CD4-positive, alpha-beta T cell (primary cell): Measurements from ENCODE around the gene FAM13C. TPM values are rescaled to one million over a fixed set of nuclear protein-coding genes. Genes with fewer than 3 reads are reported as not detected.

ENCODE experiments used
- ATAC-seq: fragments of 200-7000 bp; cut with Tn5 transposase; one replicate; pipeline ENCODE4 v1.10.0; 2022; ENCODE audit warnings: mild to moderate bottlenecking; ENCODE audit not compliant: poor library complexity
- CTCF ChIA-PET: fragments of 350-600 bp; sonication (Branson Sonifier 250); formaldehyde crosslinking; loops from one replicate; lab custom pipeline; 2021; ENCODE audit warnings: antibody characterized with exemption, inconsistent platforms; lab: Charles Lee
- POLR2A ChIA-PET: fragments of 350-600 bp; sonication (Branson Sonifier 250); formaldehyde crosslinking; loops from one replicate; lab custom pipeline; 2021; ENCODE audit warnings: antibody characterized with exemption, inconsistent platforms; lab: Charles Lee
- DNase-seq, 14 experiments: peaks; one replicate each; pipeline ENCODE4 v3.0.0-alpha.2; 2013 to 2020; ENCODE audit warnings: mixed read lengths in 2 of 14
- H3K27ac ChIP-seq, 2 donors: one replicate each; pipeline versions ENCODE4 v1.5.1 to v1.7.0; 2013; ENCODE audit warnings: low read length in 2 of 2, low read depth in 1 of 2, mild to moderate bottlenecking in 1 of 2
- H3K27me3 ChIP-seq, 2 experiments: 1 replicate in 1 of 2; 2 replicates in 1 of 2; pipeline versions ENCODE4 v1.6.1 to v1.7.0; 2013; ENCODE audit warnings: low read length in 2 of 2, control low read depth in 1 of 2, mild to moderate bottlenecking in 1 of 2, moderate library complexity in 1 of 2; ENCODE audit not compliant: insufficient read depth in 2 of 2, control insufficient read depth in 1 of 2
- H3K36me3 ChIP-seq: one replicate; pipeline ENCODE4 v1.6.1; 2013; ENCODE audit warnings: low read length, control low read depth; ENCODE audit not compliant: insufficient read depth
- H3K4me1 ChIP-seq: one replicate; pipeline ENCODE4 v1.6.1; 2013; ENCODE audit warnings: low read length, control low read depth; ENCODE audit not compliant: insufficient read depth
- H3K4me3 ChIP-seq: one replicate; pipeline ENCODE4 v1.5.1; 2013; ENCODE audit warnings: mild to moderate bottlenecking, low read length, moderate library complexity
- H3K9me3 ChIP-seq, 2 experiments: 1 replicate in 1 of 2; 2 replicates in 1 of 2; pipeline versions ENCODE4 v1.6.1 to v1.7.0; 2013; ENCODE audit warnings: low read length in 2 of 2, mild to moderate bottlenecking in 2 of 2, control low read depth in 1 of 2, moderate library complexity in 1 of 2; ENCODE audit not compliant: control insufficient read depth in 1 of 2, insufficient read depth in 1 of 2
- H3K27ac Mint-ChIP-seq: one replicate; pipeline ENCODE4 v1.8.0; 2020; ENCODE audit warnings: mixed read lengths
- H3K27me3 Mint-ChIP-seq: one replicate; pipeline ENCODE4 v1.8.0; 2021; ENCODE audit warnings: mixed read lengths
- H3K36me3 Mint-ChIP-seq: one replicate; pipeline ENCODE4 v1.8.0; 2021; ENCODE audit warnings: low read depth, mixed read lengths
- H3K4me1 Mint-ChIP-seq: one replicate; pipeline ENCODE4 v1.8.0; 2021; ENCODE audit warnings: low read depth, mixed read lengths
- H3K4me3 Mint-ChIP-seq: one replicate; pipeline ENCODE4 v1.8.0; 2020; ENCODE audit warnings: mild to moderate bottlenecking, mixed read lengths
- H3K9me3 Mint-ChIP-seq: one replicate; pipeline ENCODE4 v1.8.0; 2020; ENCODE audit warnings: mixed read lengths
- intact Hi-C, 2 experiments: fragments of 100-400 bp; cut with DNase I in 1 of 2; cut with micrococcal nuclease in 1 of 2; formaldehyde crosslinking; loops; one replicate each; pipeline versions ENCODE4 v1.15.1 to v1.9.0; 2023 to 2025; cut with DNase I, micrococcal nuclease
- total RNA-seq, 174 experiments: library from RNA in 2 of 174; stranded (reverse) in 2 of 174; gene quantifications; one replicate each; pipeline ENCODE4 v1.2.3 and lab custom pipeline; 2021 to 2026
- TF ChIP-seq, protein P1 (sequence below): fragments of 200-600 bp; IDR thresholded peaks from one replicate; pipeline ENCODE4 v1.8.0; 2022; ENCODE audit warnings: antibody characterized with exemption, mild to moderate bottlenecking

Gene FAM13C
- total RNA-seq, 2 experiments from 2014 or later: not detected

DNA sequence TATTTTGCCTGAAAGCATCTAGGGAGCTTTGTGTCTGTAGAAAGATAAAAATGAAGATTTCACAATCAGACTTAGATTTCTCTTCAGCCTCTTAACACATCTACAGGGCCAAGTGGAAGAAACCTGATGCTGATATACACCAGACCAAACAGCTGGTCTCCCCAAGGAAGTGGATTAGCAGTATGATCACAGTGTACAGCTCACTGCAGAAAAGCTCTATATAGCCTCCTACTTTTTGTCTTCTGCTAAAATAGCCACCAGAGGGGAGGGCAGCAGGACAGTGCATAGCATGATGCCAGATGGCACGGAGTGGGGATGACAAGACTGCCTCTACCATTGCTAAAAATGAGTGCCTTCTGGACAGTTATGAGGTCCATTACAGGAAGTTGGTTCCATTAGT, 16.0 kb downstream of the FAM13C start:
- intact Hi-C loops: no loop called here
- Mint-ChIP-seq H3K27ac (no peak overlapping the region), H3K36me3 (no peaks in the 10 kb centered on the region), H3K9me3 (no peaks in the 10 kb centered on the region), H3K27me3 (no peaks in the 10 kb centered on the region), H3K4me1 (no peaks in the 10 kb centered on the region), H3K4me3 (no peak overlapping the region)
- ATAC-seq (no peak), DNase-seq (no peak)
- no peaks in the 10 kb centered on the region for H3K9me3 ChIP-seq
- H3K36me3 ChIP-seq: no peaks in the 10 kb centered on the region
- H3K4me1 ChIP-seq: no peaks in the 10 kb centered on the region
- no peaks in the 10 kb centered on the region for H3K27me3 ChIP-seq
- CTCF ChIA-PET: no interaction called here
- no peak overlapping the region for H3K27ac ChIP-seq
- TF ChIP-seq, protein P1, sequence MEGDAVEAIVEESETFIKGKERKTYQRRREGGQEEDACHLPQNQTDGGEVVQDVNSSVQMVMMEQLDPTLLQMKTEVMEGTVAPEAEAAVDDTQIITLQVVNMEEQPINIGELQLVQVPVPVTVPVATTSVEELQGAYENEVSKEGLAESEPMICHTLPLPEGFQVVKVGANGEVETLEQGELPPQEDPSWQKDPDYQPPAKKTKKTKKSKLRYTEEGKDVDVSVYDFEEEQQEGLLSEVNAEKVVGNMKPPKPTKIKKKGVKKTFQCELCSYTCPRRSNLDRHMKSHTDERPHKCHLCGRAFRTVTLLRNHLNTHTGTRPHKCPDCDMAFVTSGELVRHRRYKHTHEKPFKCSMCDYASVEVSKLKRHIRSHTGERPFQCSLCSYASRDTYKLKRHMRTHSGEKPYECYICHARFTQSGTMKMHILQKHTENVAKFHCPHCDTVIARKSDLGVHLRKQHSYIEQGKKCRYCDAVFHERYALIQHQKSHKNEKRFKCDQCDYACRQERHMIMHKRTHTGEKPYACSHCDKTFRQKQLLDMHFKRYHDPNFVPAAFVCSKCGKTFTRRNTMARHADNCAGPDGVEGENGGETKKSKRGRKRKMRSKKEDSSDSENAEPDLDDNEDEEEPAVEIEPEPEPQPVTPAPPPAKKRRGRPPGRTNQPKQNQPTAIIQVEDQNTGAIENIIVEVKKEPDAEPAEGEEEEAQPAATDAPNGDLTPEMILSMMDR: no peak
- POLR2A ChIA-PET: no interaction called here
- H3K4me3 ChIP-seq: no peak overlapping the region

DNA sequence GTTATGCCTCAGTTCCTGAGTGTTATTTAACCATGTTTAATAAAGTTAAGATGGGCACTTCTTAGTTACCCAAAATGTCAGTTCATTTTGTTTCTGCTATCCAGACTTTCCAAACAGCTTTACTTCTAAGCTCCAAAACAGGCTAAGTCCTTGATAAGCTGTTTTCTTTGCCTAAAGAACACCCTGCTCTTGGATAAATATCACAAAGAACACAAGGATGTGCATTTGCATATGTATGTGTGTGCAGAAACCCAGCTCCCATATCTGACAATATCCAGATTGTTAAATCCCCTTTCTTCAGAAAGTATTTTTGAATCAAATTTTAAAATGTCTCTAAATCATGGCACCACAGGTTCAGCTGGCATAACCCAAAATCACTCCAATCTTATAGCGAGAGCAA, 19.6 kb downstream of the FAM13C start:
- CTCF ChIA-PET: interaction anchor here (0.8 kb wide), 1 partner anchor 19 kb away, joined by 3 read pairs; no protein-coding TSS in a partner anchor
- POLR2A ChIA-PET: no interaction called here
- DNase-seq (no peak), ATAC-seq (no peak)
- no peaks in the 10 kb centered on the region for H3K36me3 Mint-ChIP-seq
- Histone ChIP-seq H3K36me3 (no peaks in the 10 kb centered on the region), H3K4me3 (no peak overlapping the region), H3K9me3 (no peaks in the 10 kb centered on the region), H3K4me1 (no peaks in the 10 kb centered on the region), H3K27ac (no peak overlapping the region), H3K27me3 (no peaks in the 10 kb centered on the region)
- TF ChIP-seq, protein P1: no peak
- no peak overlapping the region for H3K27ac Mint-ChIP-seq
- H3K27me3 Mint-ChIP-seq: no peaks in the 10 kb centered on the region
- no peak overlapping the region for H3K4me3 Mint-ChIP-seq
- no peaks in the 10 kb centered on the region for H3K4me1 Mint-ChIP-seq
- H3K9me3 Mint-ChIP-seq: no peaks in the 10 kb centered on the region
- intact Hi-C loops: no loop called here

DNA sequence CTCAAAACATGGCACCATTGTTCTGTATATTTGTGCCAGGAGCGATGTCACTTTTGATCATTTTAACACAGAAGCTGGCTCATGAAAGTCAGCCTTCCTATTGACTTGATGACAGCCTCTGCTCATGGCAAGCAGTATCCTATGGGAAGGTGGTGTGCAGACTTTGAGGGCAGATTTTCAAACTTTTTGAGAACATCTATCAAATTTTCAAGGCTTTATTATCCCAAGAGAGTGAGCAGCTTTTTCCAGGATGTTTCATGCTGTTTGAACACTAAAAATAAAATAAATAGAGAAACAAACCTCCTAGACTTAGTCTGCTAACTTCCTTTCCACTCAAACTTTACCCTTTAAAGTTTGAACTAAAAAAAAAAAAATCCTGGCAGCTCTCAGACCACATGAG, 20.3 kb downstream of the FAM13C start:
- TF ChIP-seq, protein P1: no peak
- POLR2A ChIA-PET: no interaction called here
- Histone ChIP-seq H3K27me3 (no peaks in the 10 kb centered on the region), H3K27ac (no peak overlapping the region), H3K4me3 (no peak overlapping the region), H3K36me3 (no peaks in the 10 kb centered on the region), H3K9me3 (no peaks in the 10 kb centered on the region), H3K4me1 (no peaks in the 10 kb centered on the region)
- ATAC-seq (no peak), DNase-seq (no peak)
- Mint-ChIP-seq H3K36me3 (no peaks in the 10 kb centered on the region), H3K4me3 (no peak overlapping the region), H3K27me3 (no peaks in the 10 kb centered on the region), H3K27ac (no peak overlapping the region), H3K4me1 (no peaks in the 10 kb centered on the region), H3K9me3 (no peaks in the 10 kb centered on the region)
- intact Hi-C loops: no loop called here
- CTCF ChIA-PET: no interaction called here
